Left lung (tissue), 10 donors: Measurements from ENCODE around the gene ARSD. TPM values are rescaled to one million over a fixed set of nuclear protein-coding genes. Genes with fewer than 3 reads are reported as not detected.

Source experiments
- ATAC-seq: fragments of 200-7000 bp; cut with Tn5 transposase; one replicate; pipeline ENCODE4 v1.9.1; 2020; ENCODE audit warnings: moderate library complexity
- DNase-seq, 4 donors: peaks; one replicate each; pipeline ENCODE4 v3.0.0-alpha.2; 2013 to 2020
- H3K27ac ChIP-seq, 2 donors: fragments of 200-600 bp; sonication (generic) in 1 of 2; one replicate each; pipeline versions ENCODE4 v1.5.0 to v1.8.0; 2020 to 2021
- H3K27me3 ChIP-seq, 2 donors: fragments of 200-600 bp; sonication (generic) in 1 of 2; one replicate each; pipeline versions ENCODE4 v1.5.0 to v1.8.0; 2020 to 2021
- H3K36me3 ChIP-seq, 2 donors: fragments of 200-600 bp; sonication (generic) in 1 of 2; one replicate each; pipeline versions ENCODE4 v1.5.0 to v1.8.0; 2020 to 2021
- H3K4me1 ChIP-seq, 2 donors: fragments of 200-600 bp; one replicate each; pipeline ENCODE4 v1.8.0; 2021
- H3K4me3 ChIP-seq, 2 donors: fragments of 200-600 bp; sonication (generic) in 1 of 2; one replicate each; pipeline versions ENCODE4 v1.5.0 to v1.8.0; 2020 to 2021; ENCODE audit warnings: mild to moderate bottlenecking in 1 of 2
- H3K9me3 ChIP-seq, 2 donors: fragments of 200-600 bp; sonication (generic) in 1 of 2; one replicate each; pipeline versions ENCODE4 v1.5.0 to v1.8.0; 2020 to 2021
- CTCF ChIP-seq, 2 donors: fragments of 200-600 bp; sonication (generic) in 1 of 2; IDR thresholded peaks; one replicate each; pipeline versions ENCODE4 v1.5.0 to v1.8.0; 2021; ENCODE audit warnings: antibody characterized with exemption in 2 of 2
- intact Hi-C, 2 donors: fragments of 100-400 bp; cut with DNase I; formaldehyde crosslinking; loops; one replicate each; pipeline versions ENCODE4 v1.11.2 to v1.14.2; 2022
- polyA plus RNA-seq, 6 donors: library from polyadenylated mRNA; unstranded; fragments of 120-200 nt; gene quantifications; one replicate each; pipeline ENCODE4 v1.2.1, GENCODE V29; 2013; ENCODE audit not compliant: insufficient read length in 6 of 6
- total RNA-seq, 2 donors: library from RNA; stranded (reverse); fragmentation: NEBNext Ultra II Directional; extraction: Animal tissue kit (Norgen Biotek cat#: 25700); gene quantifications; one replicate each; pipeline ENCODE4 v1.2.1, GENCODE V29; 2021
- donor health status: DM: no; HTN: yes; CAD: no.
- donor health status: DM: no; HTN: no; CAD: no.

The ARSD gene
- total and polyA plus RNA-seq, 8 donors = 22.7 to 65.2 (median 52.6) TPM

GRCh38 chrX:2875798-2876399, 53.2 kb downstream of the ARSD start:
- H3K27ac ChIP-seq = no peak overlapping the region

GRCh38 chrX:2875136-2875481, 54.0 kb downstream of the ARSD start:
- no peak overlapping the region for H3K27ac ChIP-seq
- no peaks in the 10 kb centered on the region for H3K9me3 ChIP-seq
- no peaks in the 10 kb centered on the region for H3K27me3 ChIP-seq
- H3K36me3 ChIP-seq = no peaks in the 10 kb centered on the region
- DNase-seq (no peak), ATAC-seq (no peak)
- H3K4me1 ChIP-seq = no peaks in the 10 kb centered on the region
- intact Hi-C loops = no loop called here
- no peak overlapping the region for H3K4me3 ChIP-seq
- no peak for TF ChIP-seq CTCF (IDR thresholded peaks at IDR 0.05)

More at GRCh38 chrX:2875798-2876399, 53.2 kb downstream of the ARSD start:
- intact Hi-C loops = no loop called here
- Histone ChIP-seq H3K27me3 (no peaks in the 10 kb centered on the region), H3K4me3 (no peak overlapping the region), H3K4me1 (no peaks in the 10 kb centered on the region), H3K36me3 (no peaks in the 10 kb centered on the region), H3K9me3 (no peaks in the 10 kb centered on the region)
- ATAC-seq = peak; percentile 64
- DNase-seq = no peak
- peak; percentile 20 to 32 for TF ChIP-seq CTCF (IDR thresholded peaks at IDR 0.05)

GRCh38 chrX:2874222-2875135, 54.7 kb downstream of the ARSD start:
- H3K9me3 ChIP-seq = no peaks in the 10 kb centered on the region
- no peak for ATAC-seq

GRCh38 chrX:2872671-2873277, 56.4 kb downstream of the ARSD start:
- no peaks in the 10 kb centered on the region for H3K4me1 ChIP-seq
- no peaks in the 10 kb centered on the region for H3K36me3 ChIP-seq
- intact Hi-C loops = no loop called here
- no peak overlapping the region for H3K27ac ChIP-seq
- TF ChIP-seq CTCF (IDR thresholded peaks at IDR 0.05) = no peak
- H3K9me3 ChIP-seq = no peaks in the 10 kb centered on the region
- DNase-seq (no peak), ATAC-seq (no peak)
- no peak overlapping the region for H3K4me3 ChIP-seq
- no peaks in the 10 kb centered on the region for H3K27me3 ChIP-seq

More at GRCh38 chrX:2874222-2875135, 54.7 kb downstream of the ARSD start:
- intact Hi-C loops = no loop called here
- Histone ChIP-seq H3K4me1 (no peaks in the 10 kb centered on the region), H3K4me3 (no peak overlapping the region), H3K36me3 (no peaks in the 10 kb centered on the region), H3K27me3 (no peaks in the 10 kb centered on the region), H3K27ac (no peak overlapping the region)
- DNase-seq = no peak
- TF ChIP-seq CTCF (IDR thresholded peaks at IDR 0.05) = no peak

GRCh38 chrX:2871831-2872230, 57.3 kb downstream of the ARSD start:
- Histone ChIP-seq H3K4me1 (no peaks in the 10 kb centered on the region), H3K36me3 (no peaks in the 10 kb centered on the region), H3K4me3 (no peak overlapping the region), H3K9me3 (no peaks in the 10 kb centered on the region), H3K27ac (no peak overlapping the region), H3K27me3 (no peaks in the 10 kb centered on the region)
- TF ChIP-seq CTCF (IDR thresholded peaks at IDR 0.05) = no peak
- DNase-seq = no peak
- intact Hi-C loops = no loop called here
- no peak for ATAC-seq
